ENCODE data around the gene DEPDC5.
A peak's percentile ranks its signal among the peaks of the same experiment; 100 is the strongest.

The DEPDC5 gene

DNA sequence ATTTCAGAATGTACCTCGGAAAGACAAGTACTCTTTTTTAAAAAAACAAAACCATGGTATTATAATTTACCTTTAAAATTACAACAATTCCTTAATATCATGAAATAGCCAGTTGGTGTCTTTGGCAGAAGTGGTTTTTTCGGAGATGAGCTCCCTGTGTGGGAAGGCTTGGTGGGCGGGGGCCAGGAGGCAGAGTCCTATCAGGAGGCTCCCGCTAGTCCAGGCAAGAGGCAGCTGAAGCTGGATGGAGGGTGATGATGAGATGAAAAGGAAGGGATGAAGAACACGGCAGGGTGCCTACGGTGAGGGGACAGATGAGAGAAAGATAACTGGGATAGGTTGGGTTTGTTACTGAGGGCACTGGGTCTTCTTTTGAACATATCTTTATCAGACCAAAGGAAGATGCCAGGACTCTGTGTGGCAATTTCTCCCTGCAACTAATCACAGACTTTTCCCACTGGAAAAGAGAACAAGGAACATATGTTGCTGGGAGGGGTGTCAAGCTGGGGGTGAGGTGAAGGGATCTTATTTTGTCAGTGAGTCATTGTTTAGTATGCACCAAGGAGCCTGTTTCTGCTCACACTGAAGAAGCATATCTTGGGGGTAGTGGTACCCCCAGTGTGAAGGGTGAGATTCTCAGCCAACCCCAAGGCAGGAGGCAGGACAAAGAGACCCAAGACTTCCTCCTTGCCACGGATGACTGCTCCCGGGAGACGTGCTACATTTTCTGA, 99.0 kb downstream of the DEPDC5 start:
- DNase-seq (ENCODE audit: low read depth in 2 of 2) = no peak

DNA sequence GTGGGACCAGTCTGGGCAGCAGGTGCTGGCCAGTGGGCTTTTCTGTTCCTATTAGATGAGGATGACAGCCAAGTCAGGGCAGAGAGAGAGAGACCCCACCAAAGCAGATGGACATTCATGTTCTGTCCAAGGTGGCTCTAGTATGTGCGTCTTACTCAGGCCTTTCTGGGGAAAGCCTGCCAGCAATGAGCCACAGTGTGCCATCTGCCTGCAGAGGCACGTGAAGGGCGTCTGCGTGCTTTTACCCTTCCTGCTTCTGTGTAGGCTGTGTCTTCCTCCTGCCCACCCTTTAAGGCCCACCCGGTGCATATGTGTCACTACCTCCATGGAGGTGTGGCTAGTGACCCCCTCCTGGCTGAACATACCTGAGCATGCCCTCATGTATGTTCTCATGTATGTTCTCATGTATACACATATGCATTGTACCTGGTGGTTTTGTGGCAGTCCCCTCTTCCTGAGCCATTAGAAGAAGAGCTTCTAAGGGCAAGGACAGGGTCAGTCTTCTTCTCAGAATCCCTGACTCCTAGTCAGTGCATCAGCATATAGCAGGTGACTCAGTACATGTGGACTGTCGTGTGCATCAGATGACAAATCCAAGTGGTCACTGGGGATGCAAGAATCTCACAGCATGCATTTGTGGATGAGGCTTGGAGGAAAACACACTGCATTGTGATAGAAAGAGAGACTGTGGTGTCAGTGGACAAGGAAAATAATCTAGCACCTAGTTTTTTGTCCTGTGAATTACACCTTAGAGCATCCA, 100.1 kb downstream of the DEPDC5 start:
- DNase-seq (ENCODE audit: low read depth in 2 of 2) = no peak

DNA sequence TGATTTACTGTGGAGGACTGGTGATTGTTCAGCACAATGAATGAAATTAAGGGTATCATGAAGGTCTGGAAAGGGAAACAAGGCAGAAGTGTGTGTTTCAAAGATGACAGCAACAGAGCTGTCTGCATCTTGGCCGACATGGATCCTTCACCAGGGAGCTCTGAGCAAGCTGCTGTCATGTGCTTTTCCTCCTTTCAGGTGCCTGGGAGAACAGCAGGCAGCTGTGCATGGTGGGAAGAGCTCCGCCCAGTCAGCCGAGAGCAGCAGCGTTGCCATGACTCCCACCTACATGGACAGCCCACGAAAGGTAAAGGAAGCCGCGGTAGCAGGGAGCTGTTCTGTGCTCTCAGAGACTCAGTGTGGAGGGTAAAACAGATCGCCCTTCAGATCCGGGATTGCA, 103.4 kb downstream of the DEPDC5 start:
- no peak for DNase-seq (ENCODE audit: low read depth in 2 of 2)

DNA sequence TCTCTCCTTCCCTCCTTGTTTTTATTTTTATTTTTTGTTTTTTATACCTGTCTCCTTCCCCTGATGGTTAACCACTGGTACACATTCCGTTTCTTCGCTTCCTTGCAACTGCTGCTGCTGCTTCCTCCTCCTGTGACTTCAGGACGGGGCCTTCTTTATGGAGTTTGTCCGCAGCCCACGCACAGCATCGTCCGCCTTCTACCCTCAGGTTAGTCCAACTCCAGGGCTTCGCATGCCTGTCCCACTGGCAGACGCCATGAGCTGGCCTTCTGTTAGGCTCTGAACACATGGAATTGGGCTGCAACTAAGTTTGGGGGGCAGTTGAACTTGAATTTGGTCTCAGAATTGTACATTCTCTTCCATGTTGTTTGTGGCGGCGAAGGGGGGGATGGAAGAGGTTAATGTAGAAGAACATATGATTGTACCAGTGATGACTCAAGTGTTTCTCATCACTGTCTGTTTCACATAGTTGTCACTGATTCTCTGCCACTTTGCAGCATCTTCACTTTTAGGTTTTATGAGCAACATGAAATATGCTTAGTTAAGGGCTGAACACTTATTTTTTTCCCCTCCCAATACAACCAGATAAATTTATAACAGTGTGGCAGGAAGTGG, 107.5 kb downstream of the DEPDC5 start:
- DNase-seq (ENCODE audit: low read depth in 2 of 2) = peak in 1 of 2 donors; percentile 14

DNA sequence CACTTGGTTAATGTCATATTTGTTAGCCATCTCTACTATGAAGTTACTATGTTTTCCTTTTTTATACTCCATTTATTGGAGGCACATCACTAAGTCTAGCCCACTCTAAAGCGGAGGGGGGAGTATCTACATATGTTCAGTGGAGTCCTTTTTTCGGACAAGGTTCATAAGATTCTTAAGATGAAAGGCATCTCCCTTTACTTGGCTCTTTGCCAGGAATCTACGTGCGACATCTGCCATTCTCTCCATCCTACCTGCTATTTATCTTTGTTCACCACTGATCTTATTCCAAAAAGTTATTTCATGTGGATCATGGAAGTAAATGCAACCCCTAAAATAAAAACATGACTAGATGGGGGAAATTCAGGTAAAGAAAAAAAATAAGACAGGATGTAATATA, 113.1 kb downstream of the DEPDC5 start:
- no peak for DNase-seq (ENCODE audit: low read depth in 2 of 2)

DNA sequence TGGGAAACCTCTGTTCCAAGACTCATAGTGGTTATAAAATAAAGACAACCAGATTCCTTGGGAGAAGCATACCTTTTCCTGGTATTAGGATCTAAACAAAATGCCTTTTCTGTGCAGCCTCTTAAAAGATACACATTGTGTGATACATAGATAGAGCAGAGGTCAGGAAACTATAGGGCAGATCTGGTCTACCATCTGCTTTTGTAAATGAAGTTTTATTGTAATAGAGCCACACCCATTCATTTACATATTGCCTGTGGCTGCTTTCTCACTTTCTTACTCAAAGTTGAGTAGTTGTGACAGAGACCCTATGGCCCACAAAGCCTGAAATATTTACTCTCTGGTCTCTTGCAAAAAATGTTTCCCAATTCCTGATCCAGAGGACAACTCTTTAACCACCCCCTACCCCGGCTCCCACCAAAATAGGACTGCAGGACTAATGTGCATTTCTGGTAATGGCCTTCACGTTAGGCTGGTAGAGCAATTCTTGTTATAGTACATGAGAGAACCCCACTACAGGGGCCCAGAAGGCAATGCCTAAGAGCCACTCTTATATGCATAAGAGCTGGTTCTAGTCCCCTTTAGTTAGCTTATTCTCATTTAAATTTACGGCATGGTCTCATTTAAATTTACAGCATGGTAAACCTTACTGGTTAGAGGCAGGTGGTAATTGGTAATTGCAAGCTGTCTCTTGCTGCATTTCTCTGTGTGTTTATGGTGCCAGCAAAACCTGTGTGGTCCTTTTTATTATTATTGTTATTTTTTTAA, 113.8 kb downstream of the DEPDC5 start:
- DNase-seq (ENCODE audit: low read depth in 2 of 2) = no peak

DNA sequence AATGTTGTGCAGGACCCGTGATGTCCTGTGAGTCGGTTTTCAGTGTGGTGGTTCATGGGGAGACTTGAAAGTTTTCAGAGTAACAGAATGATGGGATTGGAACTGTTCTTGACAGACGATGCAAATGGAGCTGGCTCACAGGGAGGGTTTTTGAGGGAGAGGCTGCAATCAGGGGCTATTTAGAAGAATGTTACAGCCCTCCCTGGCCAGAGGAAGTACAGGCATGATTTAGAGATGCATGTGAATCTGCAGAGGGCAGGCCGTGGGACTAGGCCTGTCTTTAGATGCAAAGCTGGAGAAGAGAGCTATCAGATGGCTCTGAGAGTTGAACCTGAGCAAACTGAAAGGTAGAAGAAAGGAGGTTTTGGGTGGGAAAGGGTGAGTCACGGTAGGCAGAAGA, 115.9 kb downstream of the DEPDC5 start:
- DNase-seq (ENCODE audit: low read depth in 2 of 2) = no peak

DNA sequence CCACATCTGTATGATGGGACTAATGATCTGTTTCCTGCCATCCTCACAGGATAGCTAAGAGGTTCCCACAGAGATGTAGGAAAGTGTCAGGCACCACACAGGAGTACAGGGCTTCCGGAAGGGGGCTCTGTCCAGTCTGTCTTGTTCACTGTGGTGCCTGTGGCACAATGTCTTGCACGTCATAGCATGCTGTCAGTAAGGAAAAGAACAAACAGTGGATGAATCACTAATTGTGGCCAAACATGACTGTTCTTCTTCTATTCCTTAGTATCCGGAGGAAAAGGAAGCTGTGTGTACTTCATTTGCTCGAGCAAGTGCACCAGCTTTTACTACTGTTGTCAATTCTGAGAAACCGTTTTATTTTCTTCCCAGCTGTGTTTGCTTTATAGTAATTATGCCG, 117.1 kb downstream of the DEPDC5 start:
- no peak for DNase-seq (ENCODE audit: low read depth in 2 of 2)

DNA sequence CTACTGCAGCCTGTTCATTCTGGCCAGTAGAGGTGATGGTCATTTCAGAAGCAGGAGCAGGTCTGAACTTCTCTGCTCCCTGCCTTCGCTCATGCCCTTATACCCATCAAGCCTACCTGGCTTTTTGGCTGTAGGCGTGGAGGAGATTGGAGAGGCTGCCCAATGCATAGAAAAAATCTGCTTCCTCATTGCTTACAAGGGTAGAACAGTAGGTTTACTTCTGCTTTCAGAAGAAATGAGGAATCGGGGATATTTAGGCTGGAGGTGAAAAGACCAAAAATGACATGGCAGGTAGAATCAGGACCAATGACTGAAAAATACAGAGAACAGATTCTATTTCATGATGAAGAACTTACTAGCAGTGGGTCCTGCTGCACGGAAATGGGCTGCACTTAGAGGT, 117.7 kb downstream of the DEPDC5 start:
- DNase-seq (ENCODE audit: low read depth in 2 of 2) = no peak

DNA sequence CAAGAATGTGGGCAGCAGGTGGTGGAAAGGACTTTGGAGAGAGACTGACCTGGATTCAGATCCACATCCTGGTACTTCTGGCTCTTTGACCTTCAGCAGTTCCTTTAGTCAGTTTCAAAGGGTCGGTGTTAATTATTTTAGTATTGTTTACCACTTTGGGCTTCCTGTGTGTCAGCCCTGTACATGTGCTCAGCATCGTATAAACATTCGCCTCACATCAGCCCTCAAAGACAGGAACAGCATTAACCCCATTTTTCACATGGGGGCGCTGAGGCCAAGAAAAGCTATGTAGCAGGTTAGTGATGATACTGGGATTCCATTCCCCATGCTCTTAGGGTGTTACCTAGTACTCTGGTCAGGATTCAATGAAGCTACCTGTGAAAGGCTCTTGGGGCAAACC, 118.4 kb downstream of the DEPDC5 start:
- DNase-seq (ENCODE audit: low read depth in 2 of 2) = no peak

DNA sequence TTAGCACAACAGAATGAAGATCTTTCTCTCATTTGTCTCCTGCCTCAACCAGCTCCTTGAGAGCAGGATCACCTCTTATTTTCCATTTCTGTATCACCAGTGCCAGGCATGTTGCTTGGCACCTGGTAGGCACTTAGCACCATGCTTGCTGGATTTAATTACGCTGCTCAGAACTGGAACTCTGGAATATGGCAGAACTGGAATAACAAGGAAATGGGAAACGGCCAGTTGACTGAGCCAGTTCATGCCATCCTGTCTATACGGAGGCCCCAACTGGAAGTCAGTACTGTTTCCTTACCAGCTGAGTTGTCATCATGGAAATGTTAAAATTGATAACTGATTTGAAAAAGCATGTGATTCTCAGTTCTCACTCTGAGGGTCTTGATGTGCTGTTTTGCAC, 121.0 kb downstream of the DEPDC5 start:
- DNase-seq (ENCODE audit: low read depth in 2 of 2) = no peak

DNA sequence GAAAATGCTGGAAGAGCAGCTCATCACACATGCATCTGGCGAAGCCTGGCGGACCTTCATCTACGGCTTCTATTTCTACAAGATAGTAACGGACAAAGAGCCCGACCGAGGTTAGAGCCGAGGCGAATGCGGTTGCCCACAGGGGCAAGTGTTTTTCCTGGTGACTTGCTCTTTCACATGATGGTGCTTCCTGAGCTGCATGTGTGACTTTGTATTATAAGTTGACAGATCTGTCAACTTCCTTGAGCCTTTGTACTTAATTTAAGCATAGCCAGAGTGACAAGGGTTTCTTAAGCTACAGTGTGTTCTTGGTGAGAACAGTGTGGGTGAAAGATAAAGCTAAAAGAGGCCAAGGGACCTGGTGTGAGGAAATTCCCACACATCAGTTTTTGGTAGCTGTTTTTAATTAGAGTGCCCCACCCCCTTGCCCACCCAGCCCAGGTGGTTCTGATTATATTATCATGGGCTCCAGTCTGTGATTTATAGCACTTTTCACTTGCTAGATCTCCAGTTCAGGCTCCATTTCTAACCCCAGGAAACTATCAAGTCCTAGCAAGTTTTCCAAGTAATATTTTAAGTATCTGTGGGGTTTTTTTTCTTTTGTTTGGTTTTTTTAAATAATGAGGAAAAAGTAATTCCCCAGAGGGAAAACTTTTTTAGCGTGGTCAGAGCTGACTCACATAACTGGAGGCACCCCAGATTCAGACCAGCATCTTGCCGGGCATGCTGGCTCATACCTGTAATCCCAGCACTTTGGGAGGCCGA, 122.5 kb downstream of the DEPDC5 start:
- DNase-seq (ENCODE audit: low read depth in 2 of 2) = no peak

DNA sequence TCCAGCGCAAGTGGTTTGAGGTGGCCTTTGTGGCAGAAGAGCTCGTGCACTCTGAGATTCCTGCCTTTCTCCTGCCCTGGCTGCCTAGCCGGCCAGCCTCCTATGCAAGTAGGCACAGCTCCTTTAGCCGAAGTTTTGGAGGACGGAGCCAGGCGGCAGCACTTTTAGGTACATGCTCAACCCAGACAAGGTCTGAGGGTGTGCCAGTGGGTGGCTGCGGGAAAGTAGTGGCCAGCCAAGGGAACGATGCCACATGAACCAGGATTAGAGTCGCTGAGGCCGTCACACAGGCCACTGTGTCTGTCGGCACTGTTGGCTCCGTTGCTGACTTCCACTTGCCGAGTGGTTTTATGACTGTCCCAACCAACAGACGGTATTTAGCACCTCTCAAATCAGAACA, 125.8 kb downstream of the DEPDC5 start:
- no peak for DNase-seq (ENCODE audit: low read depth in 2 of 2)

DNA sequence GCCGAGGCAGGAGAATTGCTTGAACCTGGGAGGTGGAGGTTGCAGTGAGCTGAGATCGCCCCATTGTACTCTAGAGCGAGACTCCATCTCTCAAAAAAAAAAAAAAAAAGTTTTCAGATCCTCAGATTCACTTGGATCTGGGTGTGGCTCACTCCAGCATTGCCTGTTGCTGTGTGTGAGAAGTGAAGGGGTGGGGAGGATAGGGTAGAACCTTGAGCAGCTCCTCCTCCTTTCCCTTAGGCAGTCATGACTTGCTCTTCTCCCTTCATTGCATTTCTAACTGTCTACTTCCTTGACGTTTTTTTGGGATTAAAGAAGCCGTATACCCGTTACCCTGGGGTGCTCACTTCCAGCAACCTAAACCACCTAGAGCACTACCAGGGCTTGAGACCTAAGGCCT, 127.4 kb downstream of the DEPDC5 start:
- DNase-seq (ENCODE audit: low read depth in 2 of 2) = no peak

DNA sequence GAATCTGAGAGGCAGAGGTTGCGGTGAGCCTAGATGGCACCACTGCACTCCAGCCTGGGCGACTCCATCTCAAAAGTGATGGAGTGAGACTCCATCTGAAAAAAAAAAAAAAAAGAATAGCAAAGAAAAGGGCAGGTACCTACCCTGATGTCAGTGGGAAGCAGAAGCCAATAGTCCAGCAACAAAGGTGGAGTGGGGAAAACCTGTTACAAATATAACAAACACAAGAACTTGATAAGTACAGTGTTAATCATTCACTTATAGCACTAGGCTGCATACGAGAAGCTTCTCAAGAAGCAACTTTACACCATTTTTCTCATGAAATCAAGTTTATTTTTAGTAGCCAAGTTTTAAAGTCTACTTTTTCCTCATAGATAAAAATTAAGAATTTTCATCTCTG, 128.0 kb downstream of the DEPDC5 start:
- no peak for DNase-seq (ENCODE audit: low read depth in 2 of 2)

DNA sequence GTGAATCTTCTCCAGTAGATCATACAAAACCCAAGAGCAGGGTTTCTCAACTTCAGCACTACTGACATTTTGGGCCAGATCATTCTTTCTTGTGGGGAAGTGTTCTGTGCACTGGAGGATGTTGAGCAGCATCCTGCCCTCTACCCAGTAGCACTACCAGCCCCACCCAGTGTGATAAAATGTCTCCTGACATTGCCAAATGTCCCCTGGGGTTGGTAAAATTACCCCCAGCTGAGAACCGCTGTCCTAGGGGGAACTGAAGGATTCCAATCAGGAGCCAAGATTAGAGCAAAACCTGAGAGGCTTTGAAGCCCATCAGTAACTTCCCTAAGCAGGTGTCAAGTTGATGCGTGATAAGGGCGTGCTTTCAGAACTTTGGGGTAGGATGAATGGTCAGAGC, 129.2 kb downstream of the DEPDC5 start:
- no peak for DNase-seq (ENCODE audit: low read depth in 2 of 2)

DNA sequence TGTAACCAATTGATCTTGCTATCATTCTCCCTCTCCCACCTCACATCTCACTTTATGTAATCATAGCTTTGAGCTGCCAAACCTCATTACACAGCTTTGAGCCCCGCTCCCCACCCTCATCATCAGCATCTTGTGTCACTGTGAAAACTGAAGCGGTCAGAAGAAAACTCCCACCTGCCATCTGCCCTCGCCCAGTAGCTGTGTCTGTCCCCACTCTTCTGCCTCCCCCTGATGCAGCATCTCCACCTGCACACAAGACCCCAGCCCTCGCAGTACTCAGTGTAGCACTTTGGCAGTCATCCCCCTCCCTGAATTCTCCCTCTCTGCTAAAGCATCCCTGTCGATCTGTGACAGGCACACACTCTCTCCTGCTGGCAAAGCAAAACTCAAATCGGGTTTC, 130.2 kb downstream of the DEPDC5 start:
- no peak for DNase-seq (ENCODE audit: low read depth in 2 of 2)

DNA sequence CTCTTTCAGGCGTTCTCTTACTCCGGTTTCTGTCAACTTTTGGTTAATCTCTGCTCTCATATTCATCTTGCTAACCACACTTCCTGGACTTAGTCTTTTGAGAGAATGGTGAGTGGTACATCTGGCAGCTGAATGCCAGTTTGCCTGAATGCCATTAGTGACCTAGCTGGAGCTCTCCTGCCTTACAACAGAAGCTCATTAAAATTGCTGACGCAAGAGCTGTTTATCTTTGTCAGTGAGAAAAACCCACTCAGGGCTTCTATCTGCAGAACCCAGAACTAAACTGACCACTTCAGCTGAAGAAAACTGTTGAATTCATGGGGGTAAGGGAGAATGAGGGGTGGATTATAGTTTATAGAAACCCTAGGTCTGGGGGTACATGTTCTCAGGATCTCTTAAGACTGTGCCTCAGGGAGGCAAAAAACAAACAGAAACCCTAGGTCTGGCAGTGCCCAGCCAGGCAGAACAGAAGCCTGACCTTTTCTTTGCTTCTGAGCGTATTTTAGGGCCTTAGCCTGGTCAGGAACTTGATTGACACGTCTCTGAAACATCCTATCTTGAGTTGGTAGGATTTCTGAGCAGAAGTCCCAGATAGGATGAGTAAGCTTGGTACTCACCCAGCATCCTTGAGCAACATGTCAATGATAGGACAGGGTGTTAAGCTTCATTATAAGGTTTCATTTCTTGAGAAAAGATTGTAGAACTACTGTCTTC, 137.7 kb downstream of the DEPDC5 start:
- DNase-seq (ENCODE audit: low read depth in 2 of 2) = no peak

DNA sequence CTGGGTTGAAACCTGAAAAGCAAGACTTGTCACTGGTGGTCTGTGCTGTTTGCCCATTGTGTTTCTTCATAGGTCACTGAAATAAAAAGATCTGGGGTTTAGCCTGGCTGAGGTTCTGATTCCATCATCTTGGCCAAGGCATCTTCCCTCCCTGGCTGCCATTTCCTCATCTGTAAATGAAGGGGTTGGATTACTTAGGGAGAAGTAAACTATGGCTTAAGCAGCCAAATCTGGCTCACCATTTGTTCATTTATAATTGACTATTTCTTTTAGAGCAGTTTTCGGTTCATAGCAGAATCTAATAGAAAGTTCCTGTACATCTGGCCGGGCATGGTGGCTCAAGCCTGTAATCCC, 138.2 kb downstream of the DEPDC5 start:
- DNase-seq (ENCODE audit: low read depth in 2 of 2) = no peak

DNA sequence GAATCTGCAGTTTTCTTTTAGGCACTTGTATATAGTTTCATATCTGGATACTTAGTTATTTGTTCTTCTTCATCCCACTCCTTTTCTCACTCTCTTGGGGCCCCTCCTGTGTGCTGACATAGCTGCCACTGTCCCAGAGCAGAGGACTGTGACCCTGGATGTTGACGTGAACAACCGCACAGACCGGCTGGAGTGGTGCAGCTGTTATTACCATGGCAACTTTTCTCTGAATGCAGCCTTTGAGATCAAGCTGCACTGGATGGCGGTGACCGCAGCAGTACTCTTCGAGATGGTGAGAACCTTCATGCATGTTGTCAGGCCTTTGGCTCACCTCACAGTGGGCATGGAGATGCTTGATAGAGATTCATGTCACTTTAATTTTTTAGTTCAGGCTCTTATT, 139.6 kb downstream of the DEPDC5 start:
- no peak for DNase-seq (ENCODE audit: low read depth in 2 of 2)
